GM12892 (cell line): ENCODE results near the gene PKP4.

ENCODE experiments used
- POLR2A ChIP-seq: IDR thresholded peaks from 2 replicates; pipeline ENCODE4 v1.6.1; 2011; ENCODE audit warnings: low read depth, low read length, control low read depth
- POLR2AphosphoS5 ChIP-seq: IDR thresholded peaks from 2 replicates; pipeline ENCODE4 v1.6.1; 2011; ENCODE audit warnings: low read depth, low read length, control low read depth

- TF ChIP-seq POLR2A (no peak), POLR2AphosphoS5 (no peak)
Observed at GRCh38 chr2:158501301-158501700, 44.5 kb downstream of the PKP4 start.
